Measurements from ENCODE around the gene CNN3.

CNN3 gene

DNA sequence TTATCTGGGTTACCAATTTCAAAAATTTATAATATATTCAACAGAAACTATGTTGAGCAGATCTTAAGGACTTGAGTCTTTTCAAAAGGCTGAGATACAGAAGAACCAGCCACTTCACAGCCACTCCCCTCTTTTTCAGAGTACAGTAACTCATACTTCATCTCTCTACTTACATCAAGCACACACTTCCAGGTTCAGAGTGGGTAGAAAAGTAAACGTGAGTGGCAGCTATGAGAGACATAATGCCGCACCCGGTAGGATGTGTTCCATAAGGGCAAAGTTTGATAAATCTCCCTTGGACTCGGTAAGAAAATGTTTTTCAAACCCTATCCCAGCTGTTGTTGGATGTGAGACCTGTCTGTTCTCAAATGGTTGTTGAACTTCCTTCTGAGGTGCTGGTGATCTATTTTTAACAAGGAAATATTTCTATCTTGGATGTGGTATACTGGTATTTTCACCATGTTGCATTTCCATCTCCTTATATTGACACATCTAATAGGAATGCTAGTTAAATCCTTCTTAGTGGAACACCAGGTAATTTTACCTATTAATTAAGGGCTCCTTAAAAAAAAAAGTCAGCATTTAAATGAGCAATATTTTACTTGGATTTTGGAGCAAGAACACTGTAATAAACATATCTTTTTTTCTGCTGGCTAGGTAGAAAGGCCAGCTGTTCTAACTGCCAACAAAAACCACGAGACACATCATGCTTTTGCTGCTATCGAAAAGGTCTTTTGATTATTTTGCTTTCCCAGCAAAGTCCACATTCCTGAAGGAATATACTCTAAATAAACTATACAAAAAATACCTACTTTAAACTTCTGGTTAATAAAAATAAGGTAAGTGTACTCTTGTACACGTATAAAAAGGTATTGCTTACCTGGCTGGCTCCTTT, 28.2 kb downstream of the CNN3 start:
- H3K79me2 ChIP-seq (ENCODE audit: insufficient read depth, low read length): no peaks in the 10 kb centered on the region
- H3K36me3 ChIP-seq (ENCODE audit: insufficient read depth, low read length): peaks cover 34% of the 10 kb centered on the region; the same call in 1 of the 2 replicates
- H3K4me3 ChIP-seq (ENCODE audit: low read length, poor library complexity, severe bottlenecking): no peak overlapping the region
- no peaks in the 10 kb centered on the region for H3K27me3 ChIP-seq (ENCODE audit: insufficient read depth, low read length, poor library complexity, severe bottlenecking)
- no peaks in the 10 kb centered on the region for H3K9me3 ChIP-seq (ENCODE audit: insufficient read depth, low read depth, low read length)
- no peaks in the 10 kb centered on the region for H4K20me1 ChIP-seq (ENCODE audit: insufficient read depth, low read length, poor library complexity, severe bottlenecking)
- H3K4me1 ChIP-seq (ENCODE audit: insufficient read depth, low read length, poor library complexity, severe bottlenecking): peaks cover 12% of the 10 kb centered on the region
- peak overlapping the region; percentile 25 for H3K4me2 ChIP-seq (ENCODE audit: low read depth, low read length, poor library complexity, severe bottlenecking)
- H3F3A ChIP-seq (ENCODE audit: low read depth): no peaks in the 10 kb centered on the region
- H3K9me2 ChIP-seq (replicated peaks; ENCODE audit: low read depth, low read length): no peaks in the 10 kb centered on the region
- TF ChIP-seq CTCF (conservative IDR thresholded peaks at IDR 0.05; ENCODE audit: low read length) (no peak), EZH2phosphoT487 (IDR thresholded peaks at IDR 0.05; ENCODE audit: borderline replicate concordance) (no peak)
- no peak overlapping the region for H2AFZ ChIP-seq (ENCODE audit: low read length)
- H3K9ac ChIP-seq (ENCODE audit: low read depth, low read length, poor library complexity, severe bottlenecking): no peak overlapping the region

- Histone ChIP-seq H2AFZ (ENCODE audit: low read length) (no peak overlapping the region), H3K36me3 (ENCODE audit: insufficient read depth, low read length) (peaks cover 25% of the 10 kb centered on the region; the same call in 1 of the 2 replicates), H3K4me2 (ENCODE audit: low read depth, low read length, poor library complexity, severe bottlenecking) (no peak overlapping the region), H3K9me3 (ENCODE audit: insufficient read depth, low read depth, low read length) (no peaks in the 10 kb centered on the region), H3K4me3 (ENCODE audit: low read length, poor library complexity, severe bottlenecking) (no peak overlapping the region), H3K9me2 (replicated peaks; ENCODE audit: low read depth, low read length) (no peaks in the 10 kb centered on the region), H3K79me2 (ENCODE audit: insufficient read depth, low read length) (no peaks in the 10 kb centered on the region), H3K9ac (ENCODE audit: low read depth, low read length, poor library complexity, severe bottlenecking) (no peak overlapping the region), H3K27me3 (ENCODE audit: insufficient read depth, low read length, poor library complexity, severe bottlenecking) (no peaks in the 10 kb centered on the region), H4K20me1 (ENCODE audit: insufficient read depth, low read length, poor library complexity, severe bottlenecking) (no peaks in the 10 kb centered on the region), H3F3A (ENCODE audit: low read depth) (no peaks in the 10 kb centered on the region), H3K4me1 (ENCODE audit: insufficient read depth, low read length, poor library complexity, severe bottlenecking) (peaks cover 12% of the 10 kb centered on the region)
- TF ChIP-seq EZH2phosphoT487 (IDR thresholded peaks at IDR 0.05; ENCODE audit: borderline replicate concordance) (no peak), CTCF (conservative IDR thresholded peaks at IDR 0.05; ENCODE audit: low read length) (no peak)
These were observed 31.4 kb downstream of the CNN3 start for GRCh38 chr1:94895518-94895917.

DNA sequence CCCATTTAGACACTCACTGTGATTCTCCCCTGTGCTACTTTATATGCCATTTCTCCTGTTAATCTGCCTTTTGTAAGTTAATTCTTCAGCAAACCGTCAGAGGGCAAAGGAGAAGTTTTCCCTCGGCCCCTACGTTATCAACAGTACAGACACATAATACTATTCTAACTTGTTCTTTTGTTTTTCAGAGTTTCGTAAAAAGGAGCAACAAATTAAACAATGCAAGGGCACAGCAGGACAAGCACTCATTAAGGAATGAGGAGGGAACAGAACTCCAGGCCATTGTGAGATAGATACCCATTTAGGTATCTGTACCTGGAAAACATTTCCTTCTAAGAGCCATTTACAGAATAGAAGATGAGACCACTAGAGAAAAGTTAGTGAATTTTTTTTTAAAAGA, 32.3 kb downstream of the CNN3 start:
- no peak overlapping the region for H3K4me3 ChIP-seq (ENCODE audit: low read length, poor library complexity, severe bottlenecking)
- H3K79me2 ChIP-seq (ENCODE audit: insufficient read depth, low read length): no peaks in the 10 kb centered on the region
- TF ChIP-seq EZH2phosphoT487 (IDR thresholded peaks at IDR 0.05; ENCODE audit: borderline replicate concordance): no peak
- no peak for TF ChIP-seq CTCF (conservative IDR thresholded peaks at IDR 0.05; ENCODE audit: low read length)
- no peak overlapping the region for H3K9ac ChIP-seq (ENCODE audit: low read depth, low read length, poor library complexity, severe bottlenecking)
- H3K4me2 ChIP-seq (ENCODE audit: low read depth, low read length, poor library complexity, severe bottlenecking): no peak overlapping the region
- no peak overlapping the region for H2AFZ ChIP-seq (ENCODE audit: low read length)
- no peaks in the 10 kb centered on the region for H3K27me3 ChIP-seq (ENCODE audit: insufficient read depth, low read length, poor library complexity, severe bottlenecking)
- H3F3A ChIP-seq (ENCODE audit: low read depth): no peaks in the 10 kb centered on the region
- H3K4me1 ChIP-seq (ENCODE audit: insufficient read depth, low read length, poor library complexity, severe bottlenecking): peaks cover 12% of the 10 kb centered on the region
- no peaks in the 10 kb centered on the region for H4K20me1 ChIP-seq (ENCODE audit: insufficient read depth, low read length, poor library complexity, severe bottlenecking)
- H3K36me3 ChIP-seq (ENCODE audit: insufficient read depth, low read length): peaks cover 22% of the 10 kb centered on the region; the same call in 1 of the 2 replicates
- no peaks in the 10 kb centered on the region for H3K9me2 ChIP-seq (replicated peaks; ENCODE audit: low read depth, low read length)
- H3K9me3 ChIP-seq (ENCODE audit: insufficient read depth, low read depth, low read length): no peaks in the 10 kb centered on the region
